ENCODE measurements around the gene HCRTR2.

DNA sequence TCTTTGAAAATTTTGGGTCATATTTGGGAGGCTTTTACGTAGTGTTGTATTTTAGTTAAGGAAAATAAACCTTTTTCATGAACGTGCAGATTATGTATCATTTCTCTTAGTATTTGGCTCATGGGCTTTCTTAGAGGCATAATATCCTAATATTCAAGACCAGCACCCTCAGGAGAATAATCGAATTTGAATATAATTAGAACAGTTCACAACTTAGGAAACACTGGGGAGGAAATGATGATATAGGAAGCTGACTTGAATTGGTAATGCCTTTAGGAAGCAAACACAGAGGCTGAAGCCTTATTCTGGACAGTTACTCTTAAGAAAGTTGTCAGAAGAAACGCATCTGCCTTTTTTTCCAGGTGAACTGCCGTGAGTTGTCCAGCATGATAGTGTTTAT, 152.9 kb downstream of the HCRTR2 start, which contains the start of gene GFRAL:
- TF ChIP-seq, protein P1, sequence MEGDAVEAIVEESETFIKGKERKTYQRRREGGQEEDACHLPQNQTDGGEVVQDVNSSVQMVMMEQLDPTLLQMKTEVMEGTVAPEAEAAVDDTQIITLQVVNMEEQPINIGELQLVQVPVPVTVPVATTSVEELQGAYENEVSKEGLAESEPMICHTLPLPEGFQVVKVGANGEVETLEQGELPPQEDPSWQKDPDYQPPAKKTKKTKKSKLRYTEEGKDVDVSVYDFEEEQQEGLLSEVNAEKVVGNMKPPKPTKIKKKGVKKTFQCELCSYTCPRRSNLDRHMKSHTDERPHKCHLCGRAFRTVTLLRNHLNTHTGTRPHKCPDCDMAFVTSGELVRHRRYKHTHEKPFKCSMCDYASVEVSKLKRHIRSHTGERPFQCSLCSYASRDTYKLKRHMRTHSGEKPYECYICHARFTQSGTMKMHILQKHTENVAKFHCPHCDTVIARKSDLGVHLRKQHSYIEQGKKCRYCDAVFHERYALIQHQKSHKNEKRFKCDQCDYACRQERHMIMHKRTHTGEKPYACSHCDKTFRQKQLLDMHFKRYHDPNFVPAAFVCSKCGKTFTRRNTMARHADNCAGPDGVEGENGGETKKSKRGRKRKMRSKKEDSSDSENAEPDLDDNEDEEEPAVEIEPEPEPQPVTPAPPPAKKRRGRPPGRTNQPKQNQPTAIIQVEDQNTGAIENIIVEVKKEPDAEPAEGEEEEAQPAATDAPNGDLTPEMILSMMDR (IDR thresholded peaks at IDR 0.05): no peak
- no peak for TF ChIP-seq POLR2A (IDR thresholded peaks at IDR 0.05)
